HG03571 (cell line): ENCODE measurements around the gene SDK2.

Experiments used
- ATAC-seq: cut with Tn5 transposase; IDR thresholded peaks from one replicate; pipeline ENCODE4 v1.9.1; 2021; ENCODE audit not compliant: unreplicated experiment

SDK2 gene

DNA sequence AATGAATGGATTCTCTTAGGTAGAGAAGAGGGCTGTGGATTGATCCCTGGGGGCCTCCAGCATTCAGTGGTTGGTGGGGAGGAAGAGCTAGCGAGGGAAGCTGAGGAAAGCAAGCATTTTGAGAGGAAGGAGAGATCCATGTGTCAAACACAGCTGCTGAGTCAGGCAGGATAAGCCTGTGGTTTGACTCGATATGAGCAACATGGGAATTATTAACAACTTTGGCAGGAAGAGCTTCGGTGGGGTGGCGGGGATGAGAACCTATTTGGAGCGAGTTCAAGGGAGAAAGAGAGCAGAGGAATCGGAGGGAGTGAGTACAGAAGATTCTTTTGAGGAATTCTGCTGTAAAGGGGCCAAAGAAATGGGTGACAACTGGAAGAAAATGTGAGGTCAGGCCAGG, 273.0 kb downstream of the SDK2 start:
- ATAC-seq, result no peak

DNA sequence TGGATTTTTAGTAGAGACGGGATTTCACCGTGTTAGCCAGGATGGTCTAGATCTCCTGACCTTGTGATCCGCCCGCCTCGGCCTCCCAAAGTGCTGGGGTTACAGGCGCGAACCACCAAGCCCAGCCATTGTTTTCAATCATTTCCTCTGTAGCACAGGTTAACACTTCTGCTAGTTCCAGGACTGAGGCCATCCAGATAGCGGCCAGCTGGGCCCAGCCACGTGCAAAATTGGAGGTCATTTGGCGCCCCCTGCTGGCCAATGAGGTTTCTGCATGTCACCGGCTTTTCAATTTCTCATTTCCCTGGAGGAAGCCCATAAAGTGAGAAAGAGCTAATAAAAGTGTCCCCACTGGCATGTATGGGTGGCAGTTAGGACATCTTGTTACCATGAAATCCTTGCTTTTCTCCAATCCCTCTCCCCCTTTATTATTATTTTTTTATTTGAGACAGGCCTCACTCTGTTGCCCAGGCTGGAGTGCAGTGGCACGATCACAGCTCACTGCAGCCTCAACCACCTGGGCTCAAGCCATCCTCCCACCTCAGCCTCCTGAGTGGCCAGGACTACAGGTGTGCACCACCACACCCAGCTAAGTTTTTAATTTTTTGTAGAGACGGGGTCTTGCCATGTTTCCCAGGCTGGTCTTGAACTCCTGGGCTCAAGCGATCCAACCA, 274.3 kb downstream of the SDK2 start:
- peak; percentile 59 for ATAC-seq

DNA sequence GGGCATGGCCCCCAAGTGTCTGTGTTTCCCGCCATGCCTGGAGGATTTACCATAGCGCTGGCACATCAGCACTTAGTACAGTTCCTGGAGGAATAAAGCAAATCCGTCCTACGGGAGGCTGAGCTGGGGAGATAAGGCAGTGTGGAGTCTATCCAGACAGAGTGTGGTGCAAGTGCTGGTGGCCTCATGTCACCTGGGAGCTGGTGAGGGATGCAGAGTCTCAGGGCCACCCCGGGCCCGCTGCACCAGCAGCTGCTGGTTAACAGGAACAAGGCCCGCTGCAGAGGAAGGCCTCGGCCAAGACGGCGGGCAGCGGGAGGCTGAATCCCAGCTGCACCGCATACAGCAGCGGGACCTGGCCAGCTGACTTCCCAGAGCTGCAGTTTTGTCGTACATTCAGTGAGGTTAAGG, 275.1 kb downstream of the SDK2 start:
- no peak for ATAC-seq

DNA sequence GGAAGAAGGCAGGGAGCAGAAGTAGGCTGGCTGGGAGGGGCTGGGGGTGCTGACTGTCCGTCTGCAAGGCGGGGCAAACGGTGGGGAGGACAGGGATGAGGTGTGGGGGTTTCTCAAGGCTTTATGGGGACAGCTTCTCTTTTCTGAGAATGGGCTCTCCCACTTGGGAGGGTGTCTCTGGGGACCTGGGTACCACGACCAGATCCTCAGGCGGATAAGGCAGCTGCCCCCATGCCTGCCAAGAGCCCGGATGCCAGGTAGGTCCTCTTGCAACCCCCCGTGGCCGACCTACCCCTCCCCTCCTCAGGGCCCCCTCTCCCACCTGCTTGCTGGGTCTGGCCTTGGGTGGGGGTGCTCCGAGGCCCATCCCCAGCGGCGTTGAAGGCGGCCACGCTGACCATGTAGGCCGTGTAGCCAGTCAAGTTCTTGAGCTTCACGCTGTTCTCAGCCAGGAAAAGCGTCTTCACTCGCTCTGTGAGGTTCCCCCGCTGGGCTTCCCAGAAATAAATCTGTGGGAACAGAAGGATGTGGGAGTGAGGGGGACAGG, 276.1 kb downstream of the SDK2 start:
- no peak for ATAC-seq

DNA sequence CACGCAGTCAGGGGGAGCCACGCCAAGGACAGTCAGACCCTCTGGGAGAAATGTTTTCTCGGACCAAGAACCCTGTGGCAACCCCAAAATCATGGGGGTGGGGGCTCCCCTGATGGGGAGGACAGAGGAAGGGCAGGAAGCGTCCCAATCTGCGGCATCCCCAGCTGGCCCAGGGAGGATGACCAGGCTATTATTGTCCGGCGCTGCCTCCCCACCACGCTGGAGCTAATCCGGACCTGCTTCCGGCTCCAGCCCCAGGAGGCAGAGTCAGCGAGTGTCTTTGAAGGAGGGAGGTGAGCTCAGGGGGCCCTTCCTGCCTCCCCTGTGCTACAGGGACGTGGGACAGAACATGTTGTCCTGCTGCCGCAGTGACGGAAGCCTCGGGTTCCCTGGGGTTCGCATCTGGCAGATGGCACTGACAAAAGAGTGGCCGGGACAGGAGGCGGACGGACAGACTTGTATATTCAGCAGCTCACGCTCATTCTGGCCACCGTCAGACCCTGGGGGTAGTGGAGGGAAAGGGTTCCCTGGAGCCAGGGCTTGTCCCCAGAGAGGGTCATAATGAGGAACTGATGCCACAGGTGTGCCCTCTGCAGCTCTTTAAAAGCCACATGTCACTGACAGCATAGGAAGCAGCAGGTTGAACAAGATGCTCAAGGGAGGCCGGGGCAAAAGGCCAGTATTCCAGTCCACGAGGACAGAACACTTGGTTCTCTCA, 278.2 kb downstream of the SDK2 start:
- no peak for ATAC-seq

DNA sequence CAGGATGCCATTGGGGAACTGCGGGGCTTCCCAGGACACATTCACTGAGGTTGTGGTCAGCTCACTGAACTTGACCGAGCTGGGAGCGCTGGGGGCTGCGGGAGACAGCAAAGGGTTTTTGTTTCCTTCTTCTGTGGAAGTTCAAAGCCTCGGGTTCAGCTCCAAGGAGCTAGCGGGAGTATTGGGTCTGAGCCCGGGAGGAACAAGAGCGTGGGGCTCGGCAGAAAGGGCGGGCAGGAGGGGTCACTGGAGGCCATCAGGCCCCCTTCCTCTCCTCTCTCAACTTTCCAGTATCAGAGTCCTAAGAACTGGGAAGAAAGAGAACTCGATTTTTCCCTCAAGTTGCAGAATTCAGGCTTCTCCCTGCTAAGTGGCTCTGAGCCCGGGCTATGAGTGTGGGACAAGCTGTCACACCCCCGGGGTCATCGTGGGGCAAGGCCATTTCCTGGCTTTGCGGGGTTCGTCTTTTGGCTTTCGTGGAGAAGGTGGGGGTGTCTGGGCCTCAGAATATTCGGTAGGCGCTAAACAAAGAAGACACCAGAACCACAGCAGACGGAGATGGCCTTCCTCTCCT, 278.9 kb downstream of the SDK2 start:
- ATAC-seq, result no peak

DNA sequence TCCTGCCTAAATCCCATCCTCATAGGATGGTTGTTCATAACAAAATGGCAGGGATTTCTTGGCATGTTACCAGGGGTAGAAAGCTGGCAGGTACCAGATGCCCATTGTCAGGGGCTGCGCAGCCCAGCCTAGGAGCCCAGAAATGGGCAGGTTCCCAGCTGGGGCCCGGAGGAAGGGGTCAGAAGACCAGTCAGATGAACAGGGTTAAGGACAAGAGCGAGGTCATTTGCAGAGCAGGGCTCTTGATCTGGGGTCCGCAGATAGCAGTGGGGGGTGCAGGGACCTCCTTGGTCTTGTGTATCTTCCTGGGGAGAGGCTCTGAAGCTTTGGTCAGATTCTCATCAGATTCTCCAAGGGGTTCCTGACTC, 280.1 kb downstream of the SDK2 start:
- no peak for ATAC-seq

DNA sequence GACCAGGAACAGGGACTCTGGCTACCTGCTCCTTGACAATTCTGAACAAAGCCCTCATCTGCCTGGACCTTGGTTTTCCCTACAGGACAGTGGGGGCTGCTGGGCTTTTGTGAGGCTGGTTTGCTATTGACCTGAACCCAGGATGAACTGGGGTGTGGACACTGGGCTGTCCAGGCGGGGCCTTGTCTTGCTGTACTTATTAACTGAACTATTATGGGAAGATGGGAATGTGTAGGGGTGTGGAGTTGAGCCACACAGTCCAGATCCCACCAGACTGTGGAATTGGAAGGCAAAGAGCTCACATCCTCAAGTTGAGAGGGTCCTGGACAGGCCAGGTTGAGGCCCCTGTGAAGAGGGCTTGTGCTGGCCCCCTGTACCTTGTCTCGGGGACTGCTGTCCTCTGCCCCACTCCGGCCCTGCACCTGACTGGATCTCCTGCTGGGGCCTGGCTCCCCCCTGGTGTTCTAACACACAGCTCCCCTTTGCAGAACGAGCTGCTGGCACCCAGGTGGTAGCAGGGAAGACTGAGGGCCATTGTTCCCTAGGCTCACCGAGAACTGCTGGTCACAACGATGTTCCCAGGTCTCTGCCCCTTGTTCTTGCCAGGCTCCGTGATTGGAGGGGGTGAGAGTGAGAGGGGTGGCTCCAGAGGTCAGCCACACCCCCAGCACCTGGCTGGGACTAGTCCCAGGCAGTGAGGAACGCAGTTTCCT, 280.6 kb downstream of the SDK2 start:
- ATAC-seq, result no peak

DNA sequence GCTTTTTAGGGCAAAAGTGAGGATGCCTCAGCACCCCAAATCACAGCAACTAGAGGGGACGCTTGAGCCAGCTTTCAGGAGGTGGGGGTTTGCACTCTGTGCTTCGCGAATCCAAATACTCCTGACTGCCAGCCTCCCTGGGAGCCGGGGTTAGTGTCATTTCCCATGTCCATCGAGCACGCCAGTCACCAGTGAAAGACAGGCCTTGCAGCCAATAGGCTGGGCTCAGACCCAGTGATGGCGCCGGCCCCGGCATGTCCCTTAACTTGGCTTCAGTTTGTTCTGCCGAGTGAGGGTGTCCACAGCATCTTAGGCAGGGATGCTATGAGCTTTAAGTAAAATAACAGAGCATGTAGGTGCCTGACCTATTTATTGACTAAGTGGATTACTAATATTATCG, 281.5 kb downstream of the SDK2 start:
- no peak for ATAC-seq

DNA sequence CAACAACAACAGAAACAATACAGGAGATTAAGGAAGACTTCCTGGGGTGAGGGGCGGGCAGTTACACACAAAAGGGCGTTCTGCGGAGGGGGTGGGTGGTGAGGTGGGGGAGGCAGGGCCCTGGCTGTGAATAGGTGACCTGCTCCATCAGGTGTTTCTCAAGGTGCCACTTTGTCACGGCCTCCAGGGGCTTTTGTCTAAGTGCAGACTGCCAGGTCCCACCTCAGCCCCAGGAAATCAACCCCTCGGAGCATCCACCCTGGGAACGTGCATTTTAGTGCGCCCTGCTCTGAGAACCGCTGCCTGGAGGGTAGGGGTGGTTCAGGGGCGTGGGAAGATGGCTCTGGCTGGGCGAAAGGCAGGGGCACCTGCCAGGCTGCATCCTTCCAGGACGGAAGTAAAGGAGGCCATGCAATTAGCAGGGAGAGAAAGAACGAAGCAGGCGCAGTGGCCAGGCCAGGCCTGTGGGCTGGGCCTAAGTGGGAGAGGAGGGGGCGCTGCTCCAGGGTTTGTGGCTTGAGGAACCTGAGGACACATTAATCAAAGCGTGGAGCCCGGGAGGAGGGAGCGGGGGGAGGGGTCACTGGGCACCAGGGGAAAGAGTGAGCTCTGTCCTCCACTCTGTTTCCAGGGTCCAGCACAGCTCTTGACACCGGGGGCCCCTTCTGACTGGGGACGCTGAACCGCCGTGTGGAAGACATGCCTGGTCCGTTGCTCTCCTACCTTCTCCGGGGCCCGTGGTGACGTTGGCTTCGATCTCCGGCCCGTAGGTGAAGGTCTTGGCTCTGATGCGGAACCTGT, 283.1 kb downstream of the SDK2 start:
- ATAC-seq, result no peak

DNA sequence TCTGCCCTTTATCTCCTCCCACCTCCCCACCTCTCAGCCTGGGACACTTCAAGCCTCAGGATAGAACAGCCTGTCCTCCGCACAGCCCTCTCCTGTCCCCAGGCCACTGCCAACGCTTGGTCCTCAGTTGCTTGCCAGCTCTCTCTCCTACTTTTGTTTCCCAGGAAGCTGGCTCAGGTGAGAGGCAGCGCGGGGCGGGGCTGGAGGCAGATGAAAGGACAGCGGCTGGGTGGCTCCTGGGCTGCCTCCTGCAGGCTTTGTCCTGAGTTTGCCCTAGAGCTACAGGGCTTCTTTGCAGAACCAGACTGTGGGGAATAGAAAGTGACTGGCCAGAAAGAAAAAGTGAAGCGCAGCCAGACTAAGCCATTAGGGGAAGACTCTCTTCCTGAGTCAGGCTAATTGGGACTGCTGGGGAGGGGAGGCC, 284.2 kb downstream of the SDK2 start:
- ATAC-seq, result no peak

DNA sequence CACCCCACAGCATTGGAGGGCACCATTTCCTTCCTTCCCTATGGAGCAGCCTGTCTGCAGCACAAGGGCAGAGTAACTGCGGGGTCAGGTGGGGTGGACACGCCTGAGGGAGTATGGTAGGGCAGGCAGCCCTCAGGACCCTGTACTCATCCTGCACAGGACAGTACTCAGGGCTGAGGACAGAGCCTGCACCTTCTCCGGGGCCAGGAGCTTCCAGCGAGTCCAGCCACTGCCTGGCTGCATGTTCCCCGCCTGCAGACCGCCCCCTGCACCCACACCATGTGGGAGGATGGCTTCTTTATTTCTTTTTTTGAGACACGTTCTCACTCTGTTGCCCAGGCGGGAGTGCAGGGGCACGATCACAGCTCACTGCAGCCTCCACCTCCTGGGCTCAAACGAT, 284.9 kb downstream of the SDK2 start:
- ATAC-seq, result no peak

DNA sequence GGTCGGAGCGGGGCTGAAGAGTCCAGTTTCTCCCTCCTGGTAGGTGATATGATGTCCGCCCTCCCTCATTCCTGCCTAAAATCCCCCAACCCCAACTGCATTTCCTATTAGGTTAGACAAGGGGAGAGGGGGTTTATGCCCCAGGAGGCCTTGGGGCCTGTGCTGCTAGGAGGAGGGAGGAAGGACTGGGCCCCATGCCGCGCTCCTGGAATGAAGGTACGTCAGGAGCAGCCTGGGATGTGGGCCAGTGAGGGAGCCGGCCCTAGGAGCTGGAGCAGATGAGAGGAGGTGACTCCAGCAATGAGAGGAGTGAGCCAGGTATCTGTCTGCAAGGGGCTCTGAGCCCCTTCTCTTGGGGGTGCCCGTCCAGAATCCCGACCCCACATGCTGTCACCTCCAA, 285.6 kb downstream of the SDK2 start:
- ATAC-seq, result no peak

DNA sequence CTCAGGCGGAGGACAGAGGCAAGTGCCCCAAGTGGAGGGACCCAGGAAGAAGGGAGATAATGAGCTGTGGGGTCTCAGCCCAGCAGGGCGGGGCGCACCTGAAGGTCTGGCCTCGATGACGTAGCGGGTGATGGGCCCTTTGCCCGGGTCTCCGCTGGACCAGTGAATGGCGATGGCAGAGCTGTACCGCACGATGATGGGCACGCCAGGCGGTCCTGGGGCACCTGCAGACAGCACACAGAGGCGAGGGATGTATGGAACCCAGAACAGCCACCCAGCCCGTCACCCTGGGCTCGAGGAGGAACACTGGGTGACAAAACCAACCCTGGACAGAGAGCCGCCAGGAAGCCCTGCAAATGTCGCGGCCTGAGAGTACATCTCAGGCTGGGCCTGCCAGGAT, 286.3 kb downstream of the SDK2 start:
- ATAC-seq, result no peak

DNA sequence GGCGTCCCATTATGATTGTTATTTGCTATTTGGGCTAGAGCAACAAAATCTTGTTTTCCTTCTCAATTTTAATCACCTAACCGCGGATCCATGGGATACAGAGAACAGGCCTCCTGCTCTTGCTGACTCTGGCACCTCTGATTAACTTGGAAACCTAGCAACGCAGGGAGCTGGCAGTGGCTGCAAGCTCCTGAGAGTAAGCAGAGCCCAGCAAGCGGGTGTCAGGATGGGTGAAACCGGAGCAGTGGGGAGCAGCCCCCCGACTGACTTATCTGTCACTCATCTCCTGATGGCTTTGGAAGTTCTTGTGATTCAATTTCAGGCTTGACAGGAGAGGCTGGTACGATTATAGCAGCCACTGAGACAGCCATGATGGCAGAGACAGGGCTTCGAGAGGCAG, 286.9 kb downstream of the SDK2 start:
- no peak for ATAC-seq

DNA sequence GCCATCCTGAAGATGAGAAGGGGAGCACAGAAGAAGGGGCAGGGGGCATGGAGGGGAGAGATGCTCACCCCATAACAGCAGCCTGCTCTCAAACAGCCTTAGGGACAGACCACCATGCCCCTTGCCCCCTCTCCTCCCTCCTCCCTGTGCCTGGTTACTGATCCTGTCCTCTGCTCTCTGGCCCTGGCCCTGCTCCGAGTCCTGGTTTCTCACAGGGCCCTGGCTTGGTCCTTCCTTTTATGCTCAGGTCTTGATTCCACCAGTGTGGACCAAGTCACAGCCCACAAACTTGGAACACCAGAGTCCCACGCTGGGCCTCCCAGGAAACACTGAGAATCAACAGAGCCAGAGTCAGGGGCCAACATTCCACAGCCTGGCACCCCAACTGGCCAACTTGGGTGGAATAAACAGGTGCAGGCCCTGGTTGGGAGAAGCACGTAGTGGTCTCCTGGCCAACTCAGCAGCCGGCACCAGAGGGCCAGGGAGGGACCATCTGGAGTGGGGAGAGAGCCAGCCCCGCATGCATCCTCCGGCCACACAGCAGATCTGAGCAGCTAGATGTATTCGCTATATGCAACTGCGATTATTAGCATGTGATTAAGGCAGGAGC, 287.6 kb downstream of the SDK2 start:
- no peak for ATAC-seq

DNA sequence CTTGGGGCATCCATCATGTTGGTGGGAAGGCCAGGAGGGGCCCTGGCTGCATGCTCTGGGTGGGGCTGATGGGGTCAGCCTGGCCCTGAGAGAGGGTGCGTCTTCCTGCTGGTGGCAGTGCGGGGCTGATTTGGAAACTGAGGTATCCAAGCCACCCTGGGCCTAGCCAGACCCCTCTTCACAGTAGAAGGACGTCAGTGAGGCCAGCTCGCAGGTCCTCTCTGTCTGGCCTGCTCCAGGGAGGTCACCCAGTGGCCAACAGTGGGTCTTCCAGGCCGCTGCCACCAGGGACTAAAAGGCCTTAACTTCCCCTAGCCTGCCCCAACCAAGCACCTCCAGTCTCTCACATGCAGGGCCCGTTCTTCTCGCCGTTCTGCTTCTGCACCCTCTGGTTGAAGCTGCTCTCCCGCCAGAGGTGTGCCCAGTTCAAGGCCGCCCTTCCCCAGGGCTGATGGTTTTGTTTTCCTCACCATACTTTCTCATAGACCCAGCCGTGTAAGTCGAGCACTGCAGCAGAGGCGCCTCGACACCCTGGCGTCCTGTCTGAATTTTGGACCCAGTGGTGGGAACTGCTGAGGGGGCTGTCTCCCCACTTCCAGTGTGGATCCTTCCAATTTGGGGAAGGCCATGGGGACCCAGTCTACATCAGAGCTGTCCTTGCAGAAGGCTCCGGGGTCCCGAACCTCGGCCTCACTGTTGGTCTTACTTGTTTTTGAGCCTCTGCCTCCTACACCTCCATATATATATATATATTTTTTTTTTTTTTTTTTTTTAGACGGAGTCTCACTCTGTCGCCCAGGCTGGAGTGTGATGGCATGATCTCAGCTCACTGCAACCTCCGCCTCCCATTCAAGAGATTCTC, 289.6 kb downstream of the SDK2 start:
- ATAC-seq, result no peak

DNA sequence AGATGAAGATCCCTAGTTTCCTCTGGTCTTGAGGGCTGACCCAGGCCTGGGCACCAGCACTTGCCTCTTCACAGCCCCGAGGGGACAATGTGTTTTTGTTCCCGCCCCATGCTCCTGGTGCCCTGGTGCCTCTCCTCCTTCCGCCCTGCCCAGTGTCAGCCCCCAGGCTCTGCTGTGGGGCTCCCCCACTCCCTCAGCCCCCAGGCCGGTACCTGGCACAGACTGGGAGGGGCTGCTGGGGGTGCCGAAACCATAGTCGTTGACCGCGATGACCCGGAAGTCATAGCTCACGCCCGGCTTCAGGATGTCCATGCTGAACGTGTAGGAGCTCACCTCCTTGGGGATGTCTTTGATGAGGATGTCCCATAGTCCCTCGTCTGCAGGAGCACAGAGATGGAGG, 292.0 kb downstream of the SDK2 start:
- ATAC-seq, result no peak

DNA sequence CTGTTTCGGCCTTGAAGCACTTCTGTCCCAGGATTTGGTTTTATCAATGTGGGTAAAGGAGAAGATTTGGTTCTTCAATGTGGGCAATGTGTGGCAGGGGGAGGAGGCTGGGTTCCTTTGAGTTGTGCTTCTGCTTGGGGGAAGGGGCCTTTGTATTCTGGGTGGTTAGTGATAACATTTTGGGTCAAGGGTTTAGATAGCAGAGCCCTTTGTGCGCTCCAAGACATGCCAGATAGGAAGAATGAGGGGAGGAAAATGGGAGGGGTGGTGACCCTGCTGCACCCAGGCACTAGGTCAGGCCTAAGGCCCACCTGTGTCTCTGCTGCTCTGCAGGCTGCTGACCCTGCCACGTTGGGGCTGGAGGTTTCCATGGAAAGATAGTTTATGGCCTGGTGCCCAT, 292.5 kb downstream of the SDK2 start:
- ATAC-seq, result no peak

DNA sequence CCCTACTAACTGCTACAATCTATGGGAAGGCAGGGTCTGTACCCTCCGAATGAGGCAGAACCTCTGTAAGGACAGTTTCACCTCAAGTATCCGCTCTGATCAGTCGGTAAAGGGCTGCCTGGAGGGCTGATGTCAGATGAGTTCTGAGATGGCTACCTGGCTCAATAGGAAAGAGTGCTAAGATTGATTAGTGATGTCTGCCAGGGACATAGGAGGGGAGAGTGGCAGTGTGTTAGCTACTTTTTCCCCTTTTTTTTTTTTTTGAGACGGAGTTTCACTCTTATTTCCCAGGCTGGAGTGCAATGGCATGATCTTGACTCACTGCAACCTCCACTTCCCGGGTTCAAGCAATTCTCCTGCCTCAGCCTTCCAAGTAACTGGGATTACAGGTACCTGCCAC, 293.4 kb downstream of the SDK2 start:
- ATAC-seq, result no peak
